GM12878 (cell line): ENCODE results near the gene NUDT13. TPM values are rescaled to one million over a fixed set of nuclear protein-coding genes. Genes with fewer than 3 reads are reported as not detected.
A peak's percentile ranks its signal among the peaks of the same experiment; 100 is the strongest.

Source experiments
- ATAC-seq: fragments of 200-7000 bp; cut with Tn5 transposase; 3 replicates; pipeline ENCODE4 v1.9.1; 2020; ENCODE audit warnings: mild to moderate bottlenecking, moderate library complexity
- BruUV-seq: library from RNA; stranded (reverse); fragments of 400-500 nt; replicated peaks from 2 replicates; lab custom pipeline; 2021; lab: Mats Ljungman, UMichigan
- CTCF ChIA-PET: fragments of 300-600 bp; sonication (Branson Sonifier 250); formaldehyde crosslinking; extraction: SDS; loops from one replicate; lab custom pipeline; 2021; ENCODE audit warnings: inconsistent platforms; lab: Yijun Ruan, JAX
- POLR2A ChIA-PET: fragments of 350-600 bp; formaldehyde crosslinking; extraction: SDS; loops from one replicate; lab custom pipeline; 2021; ENCODE audit warnings: inconsistent platforms; lab: Charles Lee
- RAD21 ChIA-PET: fragments of 300-600 bp; sonication (Branson Sonifier 250); formaldehyde crosslinking; loops from one replicate; lab custom pipeline; 2023; ENCODE audit warnings: antibody characterized with exemption; ENCODE audit not compliant: unreplicated experiment; lab: Charles Lee
- SMC1A ChIA-PET: fragments of 300-600 bp; sonication (Branson Sonifier 250); formaldehyde crosslinking; loops from one replicate; lab custom pipeline; 2023; ENCODE audit not compliant: unreplicated experiment, uncharacterized antibody; lab: Charles Lee
- DNase-seq: peaks from one replicate; pipeline ENCODE4 v3.0.0-alpha.2; 2011; ENCODE audit warnings: low read depth, low spot score
- FAIRE-seq: peaks from 3 replicates; lab custom pipeline; 2011; peaks lifted over from hg19 to GRCh38; lab: Jason Lieb, UNC
- H2AFZ ChIP-seq: 2 replicates; pipeline ENCODE4 v1.6.0; 2011; ENCODE audit warnings: low read depth, low read length, control low read depth; ENCODE audit not compliant: control insufficient read depth
- H3K27ac ChIP-seq: 2 replicates; pipeline ENCODE4 v1.5.1; 2011; ENCODE audit warnings: control low read depth; ENCODE audit not compliant: control insufficient read depth, insufficient read depth
- H3K27me3 ChIP-seq, 2 experiments: replicated peaks in 1 of 2; 2 replicates each; pipeline versions ENCODE4 v1.6.0 to v1.6.1; 2011; ENCODE audit warnings: low read length in 1 of 2; ENCODE audit not compliant: control insufficient read depth in 2 of 2, insufficient read depth in 2 of 2
- H3K36me3 ChIP-seq, 2 experiments: 2 replicates each; pipeline ENCODE4 v1.5.1; 2011; ENCODE audit warnings: low read length in 1 of 2; ENCODE audit not compliant: control insufficient read depth in 2 of 2, insufficient read depth in 2 of 2
- H3K4me1 ChIP-seq: 2 replicates; pipeline ENCODE4 v1.6.1; 2011; ENCODE audit warnings: mild to moderate bottlenecking, low read length, moderate library complexity, mixed read lengths; ENCODE audit not compliant: control insufficient read depth, insufficient read depth
- H3K4me2 ChIP-seq: 2 replicates; pipeline ENCODE4 v1.6.0; 2011; ENCODE audit warnings: control low read depth; ENCODE audit not compliant: control insufficient read depth, insufficient read depth
- H3K4me3 ChIP-seq: fragments of 200-600 bp; sonication (generic); 2 replicates; pipeline ENCODE4 v1.5.1; 2016
- H3K79me2 ChIP-seq: 2 replicates; pipeline ENCODE4 v1.6.0; 2011; ENCODE audit warnings: low read length; ENCODE audit not compliant: control insufficient read depth, insufficient read depth
- H3K9ac ChIP-seq: 2 replicates; pipeline ENCODE4 v1.8.0; 2011; ENCODE audit warnings: low read length, control low read depth, mixed read lengths; ENCODE audit not compliant: control insufficient read depth, insufficient read depth
- H3K9me3 ChIP-seq: replicated peaks from 3 replicates; pipeline ENCODE4 v1.5.1; 2011; ENCODE audit warnings: mild to moderate bottlenecking, low read length; ENCODE audit not compliant: control insufficient read depth, insufficient read depth
- H4K20me1 ChIP-seq: 2 replicates; pipeline ENCODE4 v1.6.0; 2011; ENCODE audit not compliant: control insufficient read depth, insufficient read depth
- MEF2B ChIP-seq: fragments of 450-650 bp; IDR thresholded peaks from 2 replicates; pipeline ENCODE4 v1.6.1; 2018; ENCODE audit warnings: mild to moderate bottlenecking, moderate library complexity; ENCODE audit not compliant: partially characterized antibody, poor library complexity, severe bottlenecking
- PAX8 ChIP-seq: fragments of 450-650 bp; IDR thresholded peaks from 2 replicates; pipeline ENCODE4 v1.6.1; 2017; ENCODE audit warnings: mild to moderate bottlenecking, moderate library complexity
- SIN3A ChIP-seq: IDR thresholded peaks from 2 replicates; pipeline ENCODE4 v1.6.1; 2012; ENCODE audit warnings: low read depth, low read length, improper control_type of control experiment
- WGBS: methylation state at CpG from one replicate; pipeline ENCODE4 v1.1.6; 2016; ENCODE audit warnings: low lambda C conversion rate; ENCODE audit not compliant: insufficient replicate concordance, insufficient coverage; ENCODE audit errors: missing lambda C conversion rate; 5-methylcytosine and 5-hydroxymethylcytosine counted together
- in situ Hi-C: fragments of 300-500 bp; cut with MboI; formaldehyde crosslinking; loops from 9 replicates; pipeline ENCODE4 v1.14.3; 2018; ENCODE audit warnings: mixed read lengths
- intact Hi-C: fragments of 100-400 bp; cut with micrococcal nuclease; formaldehyde crosslinking; loops from one replicate; pipeline ENCODE4 v1.14.2; 2022; ENCODE audit not compliant: unreplicated experiment
- polyA plus RNA-seq, 11 experiments: library from polyadenylated mRNA; depleted of rRNA in 4 of 11; unstranded in 6 of 11; stranded (reverse) in 5 of 11; fragments of >200 nt; fragmentation: Nextera tagmentation in 4 of 11; fragmentation: Illumina TruSeq in 1 of 11; extraction: Ambion mirVana in 4 of 11; extraction: Trizol in 1 of 11; gene quantifications; 1 replicate in 1 of 11; 2 replicates in 10 of 11; pipeline versions ENCODE4 v1.2.1 to v1.2.3, GENCODE V29; 2011 to 2016; ENCODE audit warnings: inconsistent platforms in 2 of 11, missing spikeins in 2 of 11, low read depth in 1 of 11
- total RNA-seq, 4 experiments: library from RNA; depleted of rRNA in 3 of 4; stranded (reverse); fragments of >200 nt in 3 of 4; fragmentation: Illumina TruSeq in 1 of 4; extraction: Trizol in 1 of 4; gene quantifications; 2 replicates each; pipeline versions ENCODE4 v1.2.1 to v1.2.3, GENCODE V29; 2013 to 2021

The NUDT13 gene
- total and polyA plus RNA-seq, 10 of the 15 experiments (the other 5 are each of a cell fraction or from before 2014, with no cell fraction given): 0.72 to 6.1 (median 1.9) TPM

- H4K20me1 ChIP-seq: no peaks in the 10 kb centered on the region; the same call in 1 of the 2 replicates
- intact Hi-C loops (no loop called here), in situ Hi-C loops (loop anchor here (5.0 kb wide), 1 partner anchor 67 kb away; no protein-coding TSS in a partner anchor)
- 0% methylated on average over 4 of the region's 5 CpGs for WGBS
- H3K9me3 ChIP-seq: no peaks in the 10 kb centered on the region
- DNase-seq (no peak), FAIRE-seq (no peak), ATAC-seq (no peak)
- H3K79me2 ChIP-seq: peaks cover 64% of the 10 kb centered on the region
- peak overlapping the region; percentile 65; the same call in 1 of the 2 replicates for H3K4me2 ChIP-seq
- TF ChIP-seq PAX8 (0 out of 2 replicates have a peak, but pooled peaks have one; percentile 23), SIN3A (no peak), MEF2B (peak; percentile 5)
- ChIA-PET POLR2A (interaction anchor here (0.5 to 7.0 kb wide), 28 partner anchors 8 to 1416 kb away, joined by 3 to 49 read pairs (median 5); partner anchors contain the start of genes DNAJC9, ECD, FAM149B1 and NUDT13), RAD21 (interaction anchor here (0.6 to 5.7 kb wide), 19 partner anchors 12 to 731 kb away, joined by 3 to 90 read pairs (median 8); partner anchors contain the start of genes DNAJC9, ECD, FAM149B1 and NUDT13), SMC1A (interaction anchor here (0.9 to 7.6 kb wide), 23 partner anchors 10 to 75 kb away, joined by 3 to 114 read pairs (median 5); partner anchors contain the start of gene NUDT13), CTCF (interaction anchor here (0.6 to 9.6 kb wide), 15 partner anchors 12 to 1264 kb away, joined by 3 to 110 read pairs (median 9); partner anchors contain the start of genes DNAJC9 and NUDT13)
- no peaks in the 10 kb centered on the region for H3K27me3 ChIP-seq
- H3K27ac ChIP-seq: peak overlapping the region; percentile 89
- H3K4me3 ChIP-seq: peak overlapping the region; percentile 95
- H2AFZ ChIP-seq: no peak overlapping the region
- BruUV-seq: no TSS peak
- H3K4me1 ChIP-seq: peaks cover 6% of the 10 kb centered on the region; the same call in 1 of the 2 replicates
- H3K9ac ChIP-seq: peak overlapping the region; percentile 91
- no peaks in the 10 kb centered on the region; a peak in 1 of 4 replicates for H3K36me3 ChIP-seq
Observed at GRCh38 chr10:73094986-73095480, 15.2 kb upstream of the NUDT13 start.
